Left kidney (tissue), 2 donors: Measurements from ENCODE around the gene HOGA1. TPM values are rescaled to one million over a fixed set of nuclear protein-coding genes. Genes with fewer than 3 reads are reported as not detected.
"Not testable (repeated sequence)": the region's sequence is repeated elsewhere in the genome, so short reads cannot be mapped to it uniquely, and the experiment has no call there.

Source experiments
- DNase-seq: peaks from one replicate; pipeline ENCODE4 v3.0.0-alpha.2; 2013
- polyA plus RNA-seq: library from polyadenylated mRNA; unstranded; fragments of 120-200 nt; gene quantifications from one replicate; pipeline ENCODE4 v1.2.1, GENCODE V29; 2013; ENCODE audit not compliant: insufficient read length

HOGA1 gene
- polyA plus RNA-seq, 1 donor, result 49.0 TPM

- no peak for DNase-seq
Observed at GRCh38 chr10:97607095-97607636, 23.0 kb downstream of the HOGA1 start.

GRCh38 chr10:97608991-97609561 lies 24.9 kb downstream of the HOGA1 start:
- no peak for DNase-seq

GRCh38 chr10:97611473-97611872 lies 27.3 kb downstream of the HOGA1 start:
- no peak for DNase-seq

- peak; percentile 47 for DNase-seq
Observed at GRCh38 chr10:97612386-97612785, 28.2 kb downstream of the HOGA1 start.

- no peak for DNase-seq
Observed at GRCh38 chr10:97618285-97618684, 34.1 kb downstream of the HOGA1 start.

- no peak for DNase-seq
Observed at GRCh38 chr10:97618733-97619132, 34.5 kb downstream of the HOGA1 start.

- peak; percentile 26 for DNase-seq
Observed at GRCh38 chr10:97623277-97623676, 39.1 kb downstream of the HOGA1 start.

- DNase-seq, result no peak
Observed at GRCh38 chr10:97627731-97628130, 43.5 kb downstream of the HOGA1 start.

- no peak for DNase-seq
Observed at GRCh38 chr10:97628228-97628627, 44.0 kb downstream of the HOGA1 start.

GRCh38 chr10:97629289-97629688 lies 45.1 kb downstream of the HOGA1 start:
- DNase-seq, result no peak

- DNase-seq, result no peak
Observed at GRCh38 chr10:97631098-97631497, 46.9 kb downstream of the HOGA1 start.

GRCh38 chr10:97632949-97633884 lies 49.0 kb downstream of the HOGA1 start, which contains the start of gene MORN4:
MORN4 (minus strand) TSS chr10:97633500; CDS start chr10:97619653, 13,847 bp downstream.
- peak; percentile 95 for DNase-seq

GRCh38 chr10:97633921-97634320 lies 49.7 kb downstream of the HOGA1 start:
- no peak for DNase-seq

- DNase-seq, result no peak
Observed at GRCh38 chr10:97635577-97635976, 51.4 kb downstream of the HOGA1 start.

GRCh38 chr10:97639090-97639489 lies 54.9 kb downstream of the HOGA1 start:
- not testable (repeated sequence) for DNase-seq

- peak; percentile 99 for DNase-seq
Observed at GRCh38 chr10:97640174-97640867, 56.1 kb downstream of the HOGA1 start, which contains the start of gene PI4K2A. PI4K2A (plus strand) TSS chr10:97640671; CDS start chr10:97640743, 72 bp downstream.

GRCh38 chr10:97640868-97641811 lies 57.0 kb downstream of the HOGA1 start:
- DNase-seq, result peak; percentile 20

GRCh38 chr10:97642471-97643159 lies 58.4 kb downstream of the HOGA1 start:
- not testable (repeated sequence) for DNase-seq

GRCh38 chr10:97643441-97643985 lies 59.3 kb downstream of the HOGA1 start:
- no peak for DNase-seq

GRCh38 chr10:97644936-97645335 lies 60.7 kb downstream of the HOGA1 start:
- no peak for DNase-seq
